Gastroesophageal sphincter (tissue), 4 donors: Measurements from ENCODE around the gene ESD. TPM values are rescaled to one million over a fixed set of nuclear protein-coding genes. Genes with fewer than 3 reads are reported as not detected.
"Not testable (repeated sequence)": the region's sequence is repeated elsewhere in the genome, so short reads cannot be mapped to it uniquely, and the experiment has no call there.

Experiments
- ATAC-seq: fragments of 150-250 bp; one replicate; pipeline ENCODE4 v1.9.1; 2016; ENCODE audit warnings: mild to moderate bottlenecking, moderate library complexity
- H3K27ac ChIP-seq, 4 donors: fragments of 200-600 bp; sonication (generic) in 3 of 4; 1 replicate in 3 of 4; 2 replicates in 1 of 4; pipeline ENCODE4 v1.5.1; 2016 to 2019
- H3K27me3 ChIP-seq: fragments of 200-600 bp; sonication (generic); one replicate; pipeline ENCODE4 v1.5.1; 2019
- H3K36me3 ChIP-seq, 2 donors: fragments of 200-600 bp; sonication (generic); one replicate each; pipeline ENCODE4 v1.5.1; 2019; ENCODE audit warnings: control low read depth in 1 of 2
- H3K4me1 ChIP-seq, 3 donors: fragments of 200-600 bp; sonication (generic); 1 replicate in 2 of 3; 2 replicates in 1 of 3; pipeline ENCODE4 v1.5.1; 2016 to 2019; ENCODE audit warnings: control low read depth in 2 of 3
- H3K4me3 ChIP-seq, 2 donors: fragments of 200-600 bp; sonication (generic); one replicate each; pipeline ENCODE4 v1.5.1; 2019; ENCODE audit warnings: mild to moderate bottlenecking in 1 of 2, moderate library complexity in 1 of 2
- H3K9me3 ChIP-seq, 3 donors: fragments of 200-600 bp; sonication (generic); one replicate each; pipeline ENCODE4 v1.5.1; 2017 to 2019; ENCODE audit warnings: control low read depth in 2 of 3
- CTCF ChIP-seq, 4 experiments: fragments of 200-600 bp in 2 of 4; fragments of 450-650 bp in 2 of 4; sonication (generic) in 1 of 4; IDR thresholded peaks; one replicate each; pipeline ENCODE4 v1.5.1; 2017 to 2019; ENCODE audit warnings: antibody characterized with exemption in 4 of 4, mild to moderate bottlenecking in 2 of 4, moderate library complexity in 2 of 4
- EP300 ChIP-seq: sonication (generic); formaldehyde crosslinking; IDR thresholded peaks from one replicate; pipeline ENCODE4 v1.6.1; 2017; ENCODE audit warnings: antibody characterized with exemption, mild to moderate bottlenecking
- POLR2A ChIP-seq, 2 donors: fragments of 450-650 bp; IDR thresholded peaks; one replicate each; pipeline ENCODE4 v1.6.1; 2017; ENCODE audit warnings: antibody characterized with exemption in 2 of 2, mild to moderate bottlenecking in 2 of 2, moderate library complexity in 1 of 2
- POLR2AphosphoS5 ChIP-seq: sonication (generic); formaldehyde crosslinking; IDR thresholded peaks from one replicate; pipeline ENCODE4 v1.6.1; 2017; ENCODE audit warnings: antibody characterized with exemption
- WGBS, 2 donors: methylation state at CpG; one replicate each; pipeline ENCODE4 v1.1.5; 2018; ENCODE audit warnings: low coverage in 1 of 2; 5-methylcytosine and 5-hydroxymethylcytosine counted together
- total RNA-seq, 4 donors: library from RNA; depleted of rRNA; stranded (reverse); fragments of >200 nt; gene quantifications; one replicate each; pipeline ENCODE4 v1.1.0, GENCODE V29; 2016

ESD gene
- total RNA-seq, 4 donors from 2014 or later, result 136 to 186 (median 166) TPM

DNA sequence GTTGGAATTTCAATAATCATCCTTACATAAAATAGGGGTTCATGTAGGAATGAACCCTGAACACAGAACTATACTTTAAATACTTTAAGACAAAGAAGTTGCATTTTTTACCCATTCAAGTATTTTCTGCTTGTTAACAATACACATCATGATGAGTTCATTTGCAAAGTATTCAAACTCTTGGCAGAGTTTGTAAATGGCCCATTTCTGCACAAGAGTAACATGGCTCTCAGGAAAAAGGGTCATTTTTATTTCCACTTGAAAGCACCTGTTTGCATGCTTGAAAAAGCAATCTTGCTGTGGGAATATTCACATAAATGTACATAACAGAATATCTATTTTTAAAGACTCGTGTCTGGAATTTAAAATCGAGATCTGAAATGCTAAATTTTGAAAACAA lies 18.1 kb downstream of the ESD start:
- no peak for TF ChIP-seq CTCF (IDR thresholded peaks at IDR 0.05)
- TF ChIP-seq POLR2AphosphoS5, result no peak
- no peak for TF ChIP-seq EP300
- no peak for TF ChIP-seq POLR2A (IDR thresholded peaks at IDR 0.05)
- WGBS, 2 donors, result 63 to 81% methylated on average over 2 of the region's 2 CpGs
- H3K36me3 ChIP-seq, result peaks cover 0 to 81% of the 10 kb centered on the region in 2 donors

DNA sequence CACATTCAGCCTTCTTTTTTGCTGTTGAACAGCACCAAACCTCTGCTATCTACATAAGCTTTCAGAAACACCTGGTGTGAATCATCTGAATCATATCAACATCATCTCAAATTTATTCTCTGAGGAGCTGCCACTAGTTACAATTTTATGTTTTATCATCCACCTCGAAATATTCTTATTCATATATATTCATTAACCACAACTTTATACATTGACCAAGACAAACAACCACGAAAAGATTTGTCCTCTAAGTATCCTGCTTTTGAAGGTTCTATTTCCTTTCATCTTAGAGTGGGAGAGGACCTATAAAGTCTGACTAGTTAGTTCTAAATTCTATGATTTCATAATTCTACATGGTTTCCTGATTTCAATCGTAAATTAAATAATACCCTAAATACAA lies 18.9 kb downstream of the ESD start:
- TF ChIP-seq CTCF (IDR thresholded peaks at IDR 0.05) (no peak), EP300 (no peak), POLR2AphosphoS5 (no peak), POLR2A (IDR thresholded peaks at IDR 0.05) (no peak)
- H3K36me3 ChIP-seq, result peaks cover 0 to 81% of the 10 kb centered on the region in 2 donors
- peaks cover 4 to 76% (median 6%) of the 10 kb centered on the region in 3 donors for H3K4me1 ChIP-seq
- H3K27ac ChIP-seq, result peak overlapping the region in 3 of 4 donors; percentile 7 to 65 (median 14)
- no peaks in the 10 kb centered on the region for H3K27me3 ChIP-seq
- H3K9me3 ChIP-seq, result no peaks in the 10 kb centered on the region
- WGBS, 2 donors, result 67 to 100% methylated on average over 1 to 3 of the region's 3 CpGs
- ATAC-seq, result no peak
- no peak overlapping the region for H3K4me3 ChIP-seq

More for the DNA sequence above, 18.1 kb downstream of the ESD start:
- Histone ChIP-seq H3K27me3 (no peaks in the 10 kb centered on the region), H3K4me1 (peaks cover 4 to 68% (median 6%) of the 10 kb centered on the region in 3 donors), H3K4me3 (no peak overlapping the region), H3K9me3 (no peaks in the 10 kb centered on the region), H3K27ac (peak overlapping the region in 3 of 4 donors; percentile 7 to 65 (median 14))
- no peak for ATAC-seq

- H3K27me3 ChIP-seq, result no peaks in the 10 kb centered on the region
- H3K27ac ChIP-seq, result peak overlapping the region; percentile 21 to 71 (median 52)
- peak; percentile 39 for ATAC-seq
- peaks cover 4 to 65% (median 6%) of the 10 kb centered on the region in 3 donors for H3K4me1 ChIP-seq
- H3K36me3 ChIP-seq, result peaks cover 0 to 86% of the 10 kb centered on the region in 2 donors
- WGBS, 2 donors, result 51 to 61% methylated on average over 6 to 8 of the region's 8 CpGs
- H3K9me3 ChIP-seq, result no peaks in the 10 kb centered on the region
- TF ChIP-seq EP300 (no peak), POLR2A (IDR thresholded peaks at IDR 0.05) (no peak), POLR2AphosphoS5 (no peak), CTCF (IDR thresholded peaks at IDR 0.05) (no peak)
- H3K4me3 ChIP-seq, result no peak overlapping the region
These were observed 21.4 kb downstream of the ESD start for GRCh38 chr13:46775385-46776107.

GRCh38 chr13:46773541-46773940 lies 23.4 kb downstream of the ESD start:
- no peak overlapping the region for H3K4me3 ChIP-seq
- H3K4me1 ChIP-seq, result peaks cover 4 to 48% (median 6%) of the 10 kb centered on the region in 3 donors
- no peak for TF ChIP-seq EP300
- TF ChIP-seq POLR2AphosphoS5, result no peak
- no peak for TF ChIP-seq CTCF (IDR thresholded peaks at IDR 0.05)
- TF ChIP-seq POLR2A (IDR thresholded peaks at IDR 0.05), result no peak
- WGBS, 2 donors, result 24 to 25% methylated on average over 2 of the region's 2 CpGs
- no peaks in the 10 kb centered on the region for H3K27me3 ChIP-seq
- no peak for ATAC-seq
- H3K9me3 ChIP-seq, result no peaks in the 10 kb centered on the region
- peak overlapping the region in 1 of 4 donors; percentile 65 for H3K27ac ChIP-seq
- peaks cover 0 to 80% of the 10 kb centered on the region in 2 donors for H3K36me3 ChIP-seq

DNA sequence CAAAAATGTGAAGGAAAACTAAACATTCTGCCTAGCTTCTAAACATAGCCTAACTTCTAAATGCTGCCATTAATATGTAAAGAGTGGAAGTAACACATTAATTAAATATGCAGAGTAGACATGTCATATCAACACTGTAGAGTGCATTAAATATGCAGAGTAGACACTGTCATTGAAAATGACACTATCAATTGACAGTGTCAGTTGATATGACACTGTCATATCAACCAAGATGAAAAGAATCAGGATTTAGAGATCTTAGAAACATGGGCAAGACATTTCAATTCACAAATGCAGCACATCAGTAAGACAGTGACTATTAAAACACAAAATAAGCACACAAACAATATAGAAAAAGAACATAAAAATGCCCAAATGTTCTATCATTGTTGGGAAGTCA lies 25.3 kb downstream of the ESD start:
- Histone ChIP-seq H3K27me3 (no peaks in the 10 kb centered on the region), H3K4me3 (no peak overlapping the region), H3K36me3 (peaks cover 0 to 64% of the 10 kb centered on the region in 2 donors), H3K27ac (no peak overlapping the region), H3K9me3 (no peaks in the 10 kb centered on the region), H3K4me1 (peaks cover 4 to 35% (median 6%) of the 10 kb centered on the region in 3 donors)
- no peak for TF ChIP-seq CTCF (IDR thresholded peaks at IDR 0.05)
- TF ChIP-seq POLR2AphosphoS5, result no peak
- no peak for TF ChIP-seq EP300
- ATAC-seq, result no peak

DNA sequence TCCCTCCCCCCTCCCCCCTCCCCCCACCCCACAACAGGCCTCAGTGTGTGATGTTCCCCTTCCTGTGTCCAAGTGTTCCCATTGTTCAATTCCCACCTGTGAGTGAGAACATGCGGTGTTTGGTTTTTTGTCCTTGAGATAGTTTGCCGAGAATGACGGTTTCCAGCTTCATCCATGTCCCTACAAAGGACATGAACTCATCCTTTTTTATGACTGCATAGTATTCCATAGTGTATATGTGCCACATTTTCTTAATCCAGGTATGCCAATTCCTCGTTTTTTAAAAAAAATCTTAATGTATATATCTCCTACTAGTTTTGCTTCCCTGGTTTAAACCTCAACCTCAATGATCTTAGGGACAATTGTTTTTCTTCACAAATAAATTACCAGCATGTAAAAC lies 27.0 kb downstream of the ESD start:
- not testable (repeated sequence) for ATAC-seq, H3K9me3 ChIP-seq, H3K27me3 ChIP-seq, H3K27ac ChIP-seq, H3K4me3 ChIP-seq
- 93 to 98% methylated on average over 1 to 4 of the region's 4 CpGs for WGBS, 2 donors
- peaks cover 0 to 51% of the 10 kb centered on the region in 2 donors for H3K36me3 ChIP-seq
- peaks cover 0 to 25% (median 4%) of the 10 kb centered on the region in 3 donors for H3K4me1 ChIP-seq
